IMR-90 (cell line): ENCODE results near the gene ABHD5. TPM values are rescaled to one million over a fixed set of nuclear protein-coding genes. Genes with fewer than 3 reads are reported as not detected.

Experiments used
- ATAC-seq: fragments of 200-7000 bp; cut with Tn5 transposase; 2 replicates; pipeline ENCODE4 v1.9.1; 2020; ENCODE audit warnings: low read depth, mild to moderate bottlenecking, moderate library complexity
- BruUV-seq: library from RNA; stranded (reverse); fragments of 400-500 nt; replicated peaks from 2 replicates; lab custom pipeline; 2021; lab: Mats Ljungman, UMichigan
- CTCF ChIA-PET: fragments of 300-600 bp; formaldehyde crosslinking; extraction: SDS; loops from one replicate; lab custom pipeline; 2021; ENCODE audit warnings: antibody characterized with exemption; lab: Yijun Ruan, JAX
- POLR2A ChIA-PET: fragments of 300-600 bp; sonication (Branson Sonifier 250); formaldehyde crosslinking; loops from one replicate; lab custom pipeline; 2022; ENCODE audit warnings: antibody characterized with exemption; ENCODE audit not compliant: unreplicated experiment; lab: Charles Lee
- DNase-seq: peaks from one replicate; pipeline ENCODE4 v3.0.0; 2013
- H2AFZ ChIP-seq: replicated peaks from 2 replicates; pipeline ENCODE3; 2013; ENCODE audit warnings: low read length, mild to moderate bottlenecking; ENCODE audit not compliant: poor library complexity
- H2AK5ac ChIP-seq: 2 replicates; pipeline ENCODE4 v1.6.1; 2013; ENCODE audit warnings: low read depth, low read length, inconsistent platforms
- H2AK9ac ChIP-seq: replicated peaks from 2 replicates; pipeline ENCODE3; 2013; ENCODE audit warnings: mild to moderate bottlenecking, low read depth, low read length, moderate library complexity; ENCODE audit not compliant: poor library complexity
- H2BK120ac ChIP-seq: 2 replicates; pipeline ENCODE4 v1.6.1; 2013; ENCODE audit warnings: low read depth, low read length, inconsistent platforms
- H2BK15ac ChIP-seq: 3 replicates; pipeline ENCODE4 v1.6.1; 2013; ENCODE audit warnings: low read depth, low read length, inconsistent platforms
- H2BK20ac ChIP-seq: 2 replicates; pipeline ENCODE4 v1.6.1; 2013; ENCODE audit warnings: low read depth, mild to moderate bottlenecking, inconsistent platforms, low read length, moderate library complexity
- H2BK5ac ChIP-seq: 2 replicates; pipeline ENCODE4 v1.6.1; 2013; ENCODE audit warnings: mild to moderate bottlenecking, low read depth, low read length, inconsistent platforms; ENCODE audit not compliant: poor library complexity, severe bottlenecking
- H3K14ac ChIP-seq: replicated peaks from 2 replicates; pipeline ENCODE4 v1.6.1; 2013; ENCODE audit warnings: low read depth, low read length, inconsistent platforms
- H3K18ac ChIP-seq: 2 replicates; pipeline ENCODE4 v1.6.1; 2013; ENCODE audit warnings: low read depth, low read length, control low read depth
- H3K23ac ChIP-seq: 2 replicates; pipeline ENCODE4 v1.6.1; 2013; ENCODE audit warnings: low read depth, low read length, inconsistent platforms
- H3K27ac ChIP-seq: 2 replicates; pipeline ENCODE4 v1.5.1; 2013; ENCODE audit warnings: mild to moderate bottlenecking, control low read depth, low read length; ENCODE audit not compliant: insufficient read depth
- H3K27me3 ChIP-seq: 2 replicates; pipeline ENCODE4 v1.6.1; 2013; ENCODE audit warnings: low read length; ENCODE audit not compliant: control insufficient read depth, insufficient read depth
- H3K36me3 ChIP-seq: 2 replicates; pipeline ENCODE4 v1.6.1; 2013; ENCODE audit warnings: low read length, mixed read lengths; ENCODE audit not compliant: control insufficient read depth, insufficient read depth
- H3K4ac ChIP-seq: 2 replicates; pipeline ENCODE4 v1.6.1; 2013; ENCODE audit warnings: low read depth, low read length, inconsistent platforms
- H3K4me1 ChIP-seq: 2 replicates; pipeline ENCODE4 v1.6.1; 2013; ENCODE audit warnings: low read length, mixed read lengths; ENCODE audit not compliant: control insufficient read depth, insufficient read depth
- H3K4me2 ChIP-seq: 2 replicates; pipeline ENCODE4 v1.6.1; 2013; ENCODE audit warnings: low read depth, mild to moderate bottlenecking, control low read depth, low read length, moderate library complexity
- H3K4me3 ChIP-seq: 2 replicates; pipeline ENCODE4 v1.5.1; 2013; ENCODE audit warnings: low read depth, mild to moderate bottlenecking, control low read depth, low read length, moderate library complexity; ENCODE audit not compliant: insufficient read depth
- H3K56ac ChIP-seq: 2 replicates; pipeline ENCODE4 v1.6.1; 2013; ENCODE audit warnings: low read length, inconsistent platforms; ENCODE audit not compliant: insufficient read depth; ENCODE audit errors: extremely low read depth
- H3K79me1 ChIP-seq, 2 experiments: 2 replicates each; pipeline ENCODE4 v1.6.1; 2013; ENCODE audit warnings: low read length in 2 of 2, inconsistent platforms in 1 of 2, low read depth in 1 of 2
- H3K9ac ChIP-seq: 2 replicates; pipeline ENCODE4 v1.6.1; 2013; ENCODE audit warnings: low read depth, low read length, control low read depth
- H3K9me1 ChIP-seq: 2 replicates; pipeline ENCODE4 v1.6.1; 2013; ENCODE audit warnings: low read length, inconsistent platforms; ENCODE audit not compliant: insufficient read depth
- H3K9me3 ChIP-seq: 2 replicates; pipeline ENCODE4 v1.6.1; 2013; ENCODE audit warnings: low read length; ENCODE audit not compliant: control insufficient read depth, insufficient read depth
- H4K20me1 ChIP-seq: 2 replicates; pipeline ENCODE4 v1.6.1; 2013; ENCODE audit warnings: low read length, inconsistent platforms; ENCODE audit not compliant: insufficient read depth
- H4K5ac ChIP-seq: 2 replicates; pipeline ENCODE4 v1.6.1; 2013; ENCODE audit warnings: mild to moderate bottlenecking, low read depth, low read length, control low read depth
- H4K8ac ChIP-seq, 2 experiments: 2 replicates each; pipeline ENCODE4 v1.6.1; 2013; ENCODE audit warnings: low read depth in 2 of 2, low read length in 2 of 2, control low read depth in 1 of 2, inconsistent platforms in 1 of 2
- H4K91ac ChIP-seq: 2 replicates; pipeline ENCODE4 v1.6.1; 2013; ENCODE audit warnings: low read depth, low read length, inconsistent platforms; ENCODE audit not compliant: insufficient read depth
- BHLHE40 ChIP-seq: fragments of 150-350 bp; IDR thresholded peaks from 2 replicates; pipeline ENCODE4 v1.6.1; 2016; ENCODE audit warnings: mild to moderate bottlenecking, low read depth, low read length
- CEBPB ChIP-seq: IDR thresholded peaks from 2 replicates; pipeline ENCODE4 v1.6.1; 2012; ENCODE audit warnings: low read depth, low read length, improper control_type of control experiment
- CHD1 ChIP-seq: IDR thresholded peaks from 2 replicates; pipeline ENCODE4 v1.6.1; 2012; ENCODE audit warnings: low read depth, low read length, improper control_type of control experiment
- CTCF ChIP-seq: conservative IDR thresholded peaks from 2 replicates; pipeline ENCODE4 v1.5.1; 2012; ENCODE audit warnings: mild to moderate bottlenecking, low read depth, low read length, improper control_type of control experiment
- ELK1 ChIP-seq: fragments of 150-350 bp; IDR thresholded peaks from 2 replicates; pipeline ENCODE4 v1.6.1; 2016; ENCODE audit warnings: low read depth, mild to moderate bottlenecking, low read length, moderate library complexity, borderline replicate concordance
- FOS ChIP-seq: fragments of 150-350 bp; IDR thresholded peaks from 2 replicates; pipeline ENCODE4 v1.6.1; 2016; ENCODE audit warnings: low read depth, low read length
- MAFK ChIP-seq: IDR thresholded peaks from 2 replicates; pipeline ENCODE4 v1.6.1; 2012; ENCODE audit warnings: low read depth, low read length, improper control_type of control experiment
- MAZ ChIP-seq: IDR thresholded peaks from 2 replicates; pipeline ENCODE4 v1.6.1; 2012; ENCODE audit warnings: low read depth, mild to moderate bottlenecking, low read length, improper control_type of control experiment, moderate library complexity, borderline replicate concordance
- NFE2L2 ChIP-seq: fragments of 150-350 bp; IDR thresholded peaks from 2 replicates; pipeline ENCODE4 v1.6.1; 2016; ENCODE audit warnings: low read depth, mild to moderate bottlenecking, low read length
- POLR2A ChIP-seq: IDR thresholded peaks from 2 replicates; pipeline ENCODE4 v1.6.1; 2012; ENCODE audit warnings: mild to moderate bottlenecking, low read depth, low read length
- RAD21 ChIP-seq: IDR thresholded peaks from 2 replicates; pipeline ENCODE4 v1.6.1; 2012; ENCODE audit warnings: low read length, improper control_type of control experiment
- RCOR1 ChIP-seq: IDR thresholded peaks from 2 replicates; pipeline ENCODE4 v1.6.1; 2012; ENCODE audit warnings: mild to moderate bottlenecking, low read length, improper control_type of control experiment; ENCODE audit not compliant: insufficient replicate concordance
- USF2 ChIP-seq: fragments of 150-350 bp; IDR thresholded peaks from 2 replicates; pipeline ENCODE4 v1.6.1; 2017; ENCODE audit warnings: mild to moderate bottlenecking, antibody characterized with exemption, low read length, low read depth
- WGBS, 2 experiments: methylation state at CpG; one replicate each; pipeline versions ENCODE4 v1.1.5 to v1.1.7; 2013; ENCODE audit warnings: missing lambda C conversion rate in 2 of 2; ENCODE audit not compliant: insufficient read length in 1 of 2; ENCODE audit errors: extremely low coverage in 2 of 2; 5-methylcytosine and 5-hydroxymethylcytosine counted together
- dilution Hi-C: fragments of 300-500 bp; cut with HindIII; formaldehyde crosslinking; loops from one replicate; pipeline ENCODE4 v1.14.3; 2018; ENCODE audit warnings: low sequenced_read_pairs; ENCODE audit not compliant: unreplicated experiment
- in situ Hi-C: fragments of 300-500 bp; cut with MboI; formaldehyde crosslinking; loops from 3 replicates; pipeline ENCODE4 v1.14.3; 2019; ENCODE audit warnings: low sequenced_read_pairs, inconsistent platforms, mixed read lengths
- intact Hi-C: fragments of 100-400 bp; cut with micrococcal nuclease; formaldehyde crosslinking; loops from 2 replicates; pipeline ENCODE4 v1.10.0; 2022
- polyA plus RNA-seq, 3 experiments: library from polyadenylated mRNA; depleted of rRNA; stranded (reverse); fragments of >200 nt; gene quantifications; 2 replicates each; pipeline ENCODE4 v1.2.3, GENCODE V29; 2012; ENCODE audit warnings: low replicate concordance in 1 of 3
- total RNA-seq: library from RNA; depleted of rRNA; stranded (reverse); fragments of >200 nt; gene quantifications from 2 replicates; pipeline ENCODE4 v1.2.3, GENCODE V29; 2012

Gene ABHD5
- total and polyA plus RNA-seq, 2 of the 4 experiments (the other 2 are of a cell fraction) = 15.8 to 33.2 TPM

- no peak for TF ChIP-seq ELK1
- TF ChIP-seq BHLHE40 = no peak
- no peak for TF ChIP-seq USF2
- no peak for TF ChIP-seq CTCF
- TF ChIP-seq RCOR1 = no peak
- TF ChIP-seq MAFK = no peak
- TF ChIP-seq CEBPB = no peak
- no peak for TF ChIP-seq RAD21
- no peak for TF ChIP-seq CHD1
- no peak for TF ChIP-seq NFE2L2
- TF ChIP-seq POLR2A = no peak
- no peak for TF ChIP-seq MAZ
- TF ChIP-seq FOS = no peak
- no peak for ATAC-seq
- in situ Hi-C loops = loop anchor here (10.0 kb wide), 1 partner anchor 420 kb away; no protein-coding TSS in a partner anchor
Observed at GRCh38 chr3:43774799-43775198, 84.1 kb downstream of the ABHD5 start.

More at GRCh38 chr3:43774799-43775198, 84.1 kb downstream of the ABHD5 start:
- no peak overlapping the region for H2BK20ac ChIP-seq
- no peak overlapping the region for H3K9ac ChIP-seq
- no peak overlapping the region for H3K4me2 ChIP-seq
- no peak for DNase-seq
- H4K91ac ChIP-seq = no peak overlapping the region
- no peak overlapping the region for H2BK15ac ChIP-seq
- no peak overlapping the region for H3K18ac ChIP-seq
- no peak overlapping the region for H3K4me3 ChIP-seq
- dilution Hi-C loops (no loop called here), intact Hi-C loops (no loop called here)
- no peaks in the 10 kb centered on the region for H3K9me3 ChIP-seq
- no peak overlapping the region for H2BK5ac ChIP-seq
- H3K4me1 ChIP-seq = peaks cover 7% of the 10 kb centered on the region
- no peak overlapping the region for H2BK120ac ChIP-seq
- no peak overlapping the region for H2AFZ ChIP-seq
- ChIA-PET POLR2A (no interaction called here), CTCF (no interaction called here)
- H3K27me3 ChIP-seq = peaks cover 4% of the 10 kb centered on the region; the same call in 1 of the 2 replicates
- H3K9me1 ChIP-seq = peaks cover 5% of the 10 kb centered on the region
- no peak overlapping the region for H3K4ac ChIP-seq
- H2AK5ac ChIP-seq = no peak overlapping the region
- H3K79me1 ChIP-seq = no peaks in the 10 kb centered on the region
- no peak overlapping the region for H3K56ac ChIP-seq
- H4K20me1 ChIP-seq = no peaks in the 10 kb centered on the region
- no peak overlapping the region for H2AK9ac ChIP-seq
- BruUV-seq = no TSS peak
- WGBS, 2 experiments = no CpG with 5 or more reads among the region's 4 CpGs
- H3K27ac ChIP-seq = no peak overlapping the region
- H3K14ac ChIP-seq = no peak overlapping the region
- no peaks in the 10 kb centered on the region for H3K36me3 ChIP-seq
- H4K8ac ChIP-seq = no peak overlapping the region
- H4K5ac ChIP-seq = no peak overlapping the region
- no peak overlapping the region for H3K23ac ChIP-seq
